HepG2 (cell line): Measurements from ENCODE around the gene KRTAP12-3. TPM values are rescaled to one million over a fixed set of nuclear protein-coding genes. Genes with fewer than 3 reads are reported as not detected.
"Not testable (repeated sequence)": the region's sequence is repeated elsewhere in the genome, so short reads cannot be mapped to it uniquely, and the experiment has no call there.

Experiments used
- ATAC-seq: fragments of 200-7000 bp; cut with Tn5 transposase; 3 replicates; pipeline ENCODE4 v1.9.1; 2020; ENCODE audit warnings: mild to moderate bottlenecking, moderate library complexity
- BruUV-seq: library from RNA; stranded (reverse); fragments of 400-500 nt; replicated peaks from 2 replicates; lab custom pipeline; 2021; lab: Mats Ljungman, UMichigan
- CTCF ChIA-PET: fragments of 300-600 bp; formaldehyde crosslinking; extraction: SDS; loops from one replicate; lab custom pipeline; 2021; ENCODE audit warnings: low total read pairs, inconsistent platforms, low intra/inter-chr PET ratio; lab: Yijun Ruan, JAX
- POLR2A ChIA-PET: fragments of 350-600 bp; sonication (Branson Sonifier 250); formaldehyde crosslinking; loops from one replicate; lab custom pipeline; 2020; ENCODE audit warnings: antibody characterized with exemption, inconsistent platforms; lab: Yijun Ruan, JAX
- DNase-seq: peaks from one replicate; pipeline ENCODE4 v3.0.0-alpha.2; 2015; ENCODE audit warnings: low spot score
- FAIRE-seq: peaks from 3 replicates; lab custom pipeline; 2011; peaks lifted over from hg19 to GRCh38; lab: Jason Lieb, UNC
- H2AFZ ChIP-seq: one replicate; pipeline ENCODE4 v1.6.1; 2011; ENCODE audit warnings: low read length, inconsistent platforms
- H3K27ac ChIP-seq: fragments of 300-600 bp; 3 replicates; pipeline ENCODE4 v1.8.0; 2011; ENCODE audit warnings: mixed run types, mild to moderate bottlenecking, mixed read lengths, low read length, inconsistent platforms; ENCODE audit not compliant: insufficient read depth; ENCODE audit errors: extremely low read length
- H3K27me3 ChIP-seq, 2 experiments: fragments of 200-600 bp in 1 of 2; 2 replicates in 1 of 2; 3 replicates in 1 of 2; pipeline versions ENCODE4 v1.6.0 to v1.8.0; 2011; ENCODE audit warnings: low read length in 2 of 2, mild to moderate bottlenecking in 2 of 2, moderate library complexity in 2 of 2, inconsistent platforms in 1 of 2; ENCODE audit not compliant: insufficient read depth in 2 of 2, control insufficient read depth in 1 of 2
- H3K36me3 ChIP-seq, 2 experiments: fragments of 200-600 bp in 1 of 2; replicated peaks in 1 of 2; 2 replicates in 1 of 2; 3 replicates in 1 of 2; pipeline versions ENCODE4 v1.5.1 to v1.8.0; 2011; ENCODE audit warnings: low read length in 2 of 2, inconsistent platforms in 1 of 2; ENCODE audit not compliant: insufficient read depth in 2 of 2, control insufficient read depth in 1 of 2
- H3K4me1 ChIP-seq: 2 replicates; pipeline ENCODE4 v1.5.1; 2012; ENCODE audit warnings: low read length, inconsistent platforms; ENCODE audit not compliant: insufficient read depth
- H3K4me2 ChIP-seq: 2 replicates; pipeline ENCODE4 v1.6.0; 2011; ENCODE audit warnings: low read depth, low read length, inconsistent platforms
- H3K4me3 ChIP-seq, 3 experiments: fragments of 200-600 bp in 1 of 3; sonication (generic), shearing (Covaris generic) in 1 of 3; replicated peaks in 1 of 3; 2 replicates each; pipeline ENCODE4 v1.5.1; 2011 to 2016; ENCODE audit warnings: low read length in 3 of 3, inconsistent platforms in 2 of 3, low read depth in 2 of 3, mild to moderate bottlenecking in 2 of 3, control low read depth in 1 of 3, mixed read lengths in 1 of 3; ENCODE audit not compliant: insufficient read depth in 1 of 3
- H3K79me2 ChIP-seq: one replicate; pipeline ENCODE4 v1.6.1; 2011; ENCODE audit warnings: low read length, inconsistent platforms; ENCODE audit not compliant: insufficient read depth
- H3K9ac ChIP-seq: 2 replicates; pipeline ENCODE4 v1.6.0; 2011; ENCODE audit warnings: mild to moderate bottlenecking, low read depth, low read length, inconsistent platforms; ENCODE audit not compliant: insufficient read depth
- H3K9me3 ChIP-seq: 2 replicates; pipeline ENCODE4 v1.5.1; 2012; ENCODE audit warnings: mild to moderate bottlenecking, low read length
- H4K20me1 ChIP-seq: 2 replicates; pipeline ENCODE4 v1.6.0; 2011; ENCODE audit warnings: inconsistent platforms, mild to moderate bottlenecking, low read length, moderate library complexity; ENCODE audit not compliant: insufficient read depth
- CBX1 ChIP-seq: IDR thresholded peaks from one replicate; pipeline ENCODE4 v1.6.1; 2016; ENCODE audit warnings: antibody characterized with exemption, low read depth
- IKZF1 ChIP-seq: fragments of 450-650 bp; IDR thresholded peaks from 2 replicates; pipeline ENCODE4 v1.7.1; 2016
- MAFG ChIP-seq: sonication (generic); formaldehyde crosslinking; IDR thresholded peaks from 2 replicates; pipeline ENCODE4 v1.5.1; 2020; ENCODE audit warnings: mild to moderate bottlenecking, missing genetic modification reagents
- ZFP1 ChIP-seq: IDR thresholded peaks from 2 replicates; pipeline ENCODE4 v1.6.1; 2016
- ZNF782 ChIP-seq: sonication (generic); formaldehyde crosslinking; IDR thresholded peaks from 2 replicates; pipeline ENCODE4 v1.4.0; 2020; ENCODE audit warnings: missing genetic modification reagents, mild to moderate bottlenecking, borderline replicate concordance
- WGBS: methylation state at CpG from one replicate; pipeline ENCODE4 v1.1.6; 2017; ENCODE audit warnings: low lambda C conversion rate; 5-methylcytosine and 5-hydroxymethylcytosine counted together
- in situ Hi-C: cut with HindIII; loops from 2 replicates; pipeline ENCODE4 v1.10.0; 2017; ENCODE audit warnings: low pct_unique_long_range_greater_than_20kb; ENCODE audit not compliant: extremely low pct_ligation_motif_present
- intact Hi-C: fragments of 100-400 bp; cut with micrococcal nuclease; formaldehyde crosslinking; loops from one replicate; pipeline ENCODE4 v1.10.0; 2022; ENCODE audit not compliant: unreplicated experiment
- polyA plus RNA-seq, 8 experiments: library from polyadenylated mRNA; depleted of rRNA in 3 of 8; stranded (reverse) in 7 of 8; unstranded in 1 of 8; fragments of >200 nt; fragmentation: Illumina TruSeq in 4 of 8; extraction: Trizol in 4 of 8; gene quantifications; 2 replicates each; pipeline versions ENCODE4 v1.2.1 to v1.2.3, GENCODE V29; 2011 to 2016; ENCODE audit warnings: low read depth in 4 of 8, missing spikeins in 1 of 8, mixed read lengths in 1 of 8; ENCODE audit not compliant: insufficient read depth in 1 of 8
- total RNA-seq, 5 experiments: library from RNA; depleted of rRNA; stranded (reverse); fragments of >200 nt; fragmentation: Illumina TruSeq; extraction: Trizol; gene quantifications; 2 replicates each; pipeline ENCODE4 v1.2.3, GENCODE V29; 2016; ENCODE audit warnings: low read depth in 1 of 5

The KRTAP12-3 gene
- total and polyA plus RNA-seq, 2 of the 13 experiments (the other 11 are each of a cell fraction or from before 2014, with no cell fraction given), result not detected

DNA sequence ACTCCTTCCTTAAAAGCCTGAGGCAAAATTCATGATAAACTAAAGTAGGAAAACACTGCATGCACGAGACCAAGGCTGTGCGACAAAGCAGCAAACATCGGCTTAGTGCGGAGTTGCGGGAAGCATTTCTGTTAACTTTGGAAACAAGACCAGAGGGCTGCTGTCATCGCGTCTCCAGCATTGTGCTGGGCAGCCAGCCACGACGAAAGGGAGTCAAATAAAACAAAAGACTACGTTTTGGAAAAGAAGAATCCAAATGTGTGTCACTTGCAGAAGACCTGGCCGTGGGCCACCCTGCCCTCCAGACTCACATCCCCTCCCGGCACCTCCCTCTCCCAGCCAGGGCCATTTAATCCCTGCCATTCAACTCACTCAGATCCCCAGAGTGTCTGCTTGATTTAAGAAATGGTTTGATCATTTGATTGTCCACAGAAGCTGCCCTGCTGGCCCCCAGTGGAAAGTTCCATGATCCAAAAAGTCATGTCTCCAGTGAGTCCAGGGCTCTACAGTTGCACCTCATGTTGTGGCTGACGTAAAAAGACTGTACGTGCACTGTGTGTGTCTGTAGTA lies 13.9 kb upstream of the KRTAP12-3 start:
- FAIRE-seq (no peak), DNase-seq (no peak), ATAC-seq (no peak)
- ChIA-PET POLR2A (no interaction called here), CTCF (no interaction called here)
- TF ChIP-seq ZNF782 (CRISPR knock-in tag) (no peak), MAFG (CRISPR knock-in tag) (no peak), CBX1 (no peak)
- intact Hi-C loops, result no loop called here
- H3K9me3 ChIP-seq, result peaks cover 22% of the 10 kb centered on the region
- in situ Hi-C loops, result no loop called here
- H3K9ac ChIP-seq, result no peak overlapping the region
- H4K20me1 ChIP-seq, result no peaks in the 10 kb centered on the region
- H3K27ac ChIP-seq, result no peak overlapping the region
- no peak overlapping the region for H3K4me2 ChIP-seq
- no peak overlapping the region for H2AFZ ChIP-seq
- 33% methylated on average over 14 of the region's 14 CpGs for WGBS
- no peaks in the 10 kb centered on the region for H3K4me1 ChIP-seq
- no peaks in the 10 kb centered on the region for H3K79me2 ChIP-seq
- H3K4me3 ChIP-seq, result no peak overlapping the region
- no peaks in the 10 kb centered on the region for H3K36me3 ChIP-seq
- no TSS peak for BruUV-seq
- H3K27me3 ChIP-seq, result peaks cover 3 to 19% of the 10 kb centered on the region in 2 experiments; a peak in 4 of 5 replicates

GRCh38 chr21:44644878-44645277 lies 12.9 kb upstream of the KRTAP12-3 start:
- FAIRE-seq (no peak), DNase-seq (no peak), ATAC-seq (no peak)
- intact Hi-C loops (no loop called here), in situ Hi-C loops (no loop called here)
- Histone ChIP-seq H3K9me3 (peaks cover 22% of the 10 kb centered on the region), H3K4me2 (no peak overlapping the region), H3K4me3 (no peak overlapping the region), H3K9ac (no peak overlapping the region), H3K27ac (no peak overlapping the region), H3K79me2 (no peaks in the 10 kb centered on the region), H2AFZ (no peak overlapping the region), H3K27me3 (peaks cover 3 to 22% of the 10 kb centered on the region in 2 experiments; a peak in 4 of 5 replicates), H3K4me1 (no peaks in the 10 kb centered on the region), H4K20me1 (no peaks in the 10 kb centered on the region), H3K36me3 (no peaks in the 10 kb centered on the region)
- BruUV-seq, result no TSS peak
- 39% methylated on average over 2 of the region's 2 CpGs for WGBS
- ChIA-PET POLR2A (no interaction called here), CTCF (no interaction called here)
- peak; percentile 99 for TF ChIP-seq ZFP1
- TF ChIP-seq IKZF1, result no peak
- TF ChIP-seq, all 625 proteins: peak for 1

GRCh38 chr21:44646366-44647221 lies 11.1 kb upstream of the KRTAP12-3 start, which contains the start of gene KRTAP10-11:
Gene KRTAP10-11 (plus strand): TSS chr21:44646414. CDS start chr21:44646459, 45 bp downstream.
- ATAC-seq, H3K27ac ChIP-seq, H3K9ac ChIP-seq, H3K4me1 ChIP-seq, FAIRE-seq, H3K4me3 ChIP-seq, CTCF ChIA-PET, BruUV-seq, intact Hi-C loops, in situ Hi-C loops, POLR2A ChIA-PET, DNase-seq, H2AFZ ChIP-seq, H3K79me2 ChIP-seq, H4K20me1 ChIP-seq, H3K36me3 ChIP-seq, H3K4me2 ChIP-seq: not testable (repeated sequence)
- 49% methylated on average over 12 of the region's 21 CpGs for WGBS
- H3K27me3 ChIP-seq, result peaks cover 3 to 30% of the 10 kb centered on the region in 2 experiments; a peak in 4 of 5 replicates
- H3K9me3 ChIP-seq, result peaks cover 22% of the 10 kb centered on the region
